Activated gamma-delta T cell treated with anti-CD3 and anti-CD28 coated beads, Interleukin-2, amount 50 U/mL, for 16 hours (primary cell): ENCODE measurements around the gene PSMC5.
A peak's percentile ranks its signal among the peaks of the same experiment; 100 is the strongest.
"Not testable (repeated sequence)": the region's sequence is repeated elsewhere in the genome, so short reads cannot be mapped to it uniquely, and the experiment has no call there.

ENCODE experiments used
- DNase-seq: peaks from one replicate; pipeline ENCODE4 v3.0.0-alpha.2; 2020; ENCODE audit warnings: low read depth

Gene PSMC5

DNA sequence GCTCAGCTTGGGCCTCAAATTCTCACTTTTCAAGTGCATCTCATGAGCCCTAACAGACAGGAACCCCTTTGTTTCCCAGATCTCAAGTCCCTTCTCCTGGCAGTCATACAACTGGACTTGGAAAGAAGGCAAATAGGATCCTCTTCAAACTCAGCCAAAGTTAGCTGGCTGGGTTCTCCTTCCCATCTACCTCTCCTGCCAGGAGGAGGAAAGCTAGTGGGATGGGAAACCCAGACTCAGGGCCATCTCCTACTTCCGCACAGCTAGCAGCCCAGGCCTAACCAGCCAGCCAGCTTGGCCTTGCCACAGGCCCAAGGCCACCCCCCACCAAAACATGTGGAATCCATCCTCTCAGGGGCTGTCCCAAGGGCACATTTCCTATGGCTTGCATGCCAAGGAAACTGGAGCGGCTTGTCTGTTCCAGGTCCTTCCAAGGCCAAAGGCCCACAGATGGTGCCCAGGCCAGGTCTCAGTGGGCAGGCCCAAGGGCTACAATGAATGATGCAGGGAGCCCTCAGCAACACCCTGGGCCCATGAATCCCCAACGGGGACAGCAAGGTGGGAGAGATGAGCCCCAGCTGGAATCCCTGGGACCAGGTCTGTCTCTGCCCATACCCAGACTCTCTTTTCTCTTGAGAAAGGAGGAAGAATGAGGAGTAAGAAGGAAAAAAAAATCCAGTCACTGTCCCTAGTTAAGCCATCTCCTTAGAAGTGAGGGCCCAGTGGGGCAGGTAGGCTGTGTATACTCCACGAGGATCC is 13.5 kb downstream of the PSMC5 start:
- DNase-seq = no peak

DNA sequence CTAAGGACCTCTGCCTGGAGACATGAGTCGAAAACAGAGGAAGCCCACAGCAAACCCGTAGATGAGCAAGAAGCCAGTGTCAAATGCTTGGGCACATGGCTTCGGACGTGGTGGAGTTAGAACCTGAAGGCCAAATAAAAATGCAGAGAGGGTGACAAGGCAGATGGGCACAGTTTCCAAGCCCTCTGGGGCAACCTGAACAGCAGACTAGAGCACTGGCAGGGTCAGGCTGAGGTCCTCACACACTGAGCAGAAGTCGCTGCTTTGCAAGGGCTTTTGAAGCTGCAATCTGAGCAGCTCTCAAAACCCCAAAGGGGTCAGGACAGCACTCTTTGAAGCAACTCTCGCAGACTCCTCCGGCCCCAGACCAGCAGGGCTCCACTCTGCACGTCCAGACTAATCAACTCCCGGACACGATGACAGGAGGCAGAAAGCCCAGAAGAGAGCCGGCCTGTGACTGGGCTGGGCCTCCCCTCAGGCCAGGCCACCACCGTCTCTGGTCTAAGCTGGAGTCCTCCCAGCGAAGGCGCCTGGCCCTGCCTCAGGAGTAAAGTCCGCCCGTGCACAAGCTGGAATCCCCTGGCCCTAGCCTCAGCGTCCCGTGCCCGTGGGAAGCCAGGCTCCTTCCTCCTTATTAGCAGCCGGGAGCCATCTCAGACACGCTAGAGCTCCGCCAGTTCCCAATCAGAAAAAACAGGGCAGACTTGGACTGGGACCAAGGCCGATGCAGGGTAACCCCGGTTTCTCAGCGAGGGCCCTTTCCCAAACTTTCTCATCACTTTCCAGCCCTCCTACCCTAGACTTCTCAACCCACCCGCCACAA is 14.3 kb downstream of the PSMC5 start:
- DNase-seq = no peak

DNA sequence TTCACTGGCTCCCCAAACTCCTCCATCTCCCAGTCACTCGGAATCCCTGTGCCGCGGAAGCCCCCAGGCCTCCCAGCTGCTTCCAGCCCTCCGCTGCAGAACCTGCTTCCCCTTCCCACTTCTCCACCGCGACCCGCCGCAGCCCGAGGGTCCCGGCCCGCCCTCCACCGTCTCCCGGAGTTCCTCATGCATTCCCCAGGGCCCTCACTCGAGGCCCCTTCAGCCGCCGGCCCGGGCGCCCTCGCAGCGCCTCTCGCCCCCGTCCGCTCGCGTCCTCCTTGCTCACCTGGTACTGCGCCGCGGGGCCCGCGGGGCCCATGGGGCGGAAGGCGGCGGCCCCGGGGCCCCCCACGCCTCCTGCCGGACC is 14.9 kb downstream of the PSMC5 start:
- DNase-seq = no peak

DNA sequence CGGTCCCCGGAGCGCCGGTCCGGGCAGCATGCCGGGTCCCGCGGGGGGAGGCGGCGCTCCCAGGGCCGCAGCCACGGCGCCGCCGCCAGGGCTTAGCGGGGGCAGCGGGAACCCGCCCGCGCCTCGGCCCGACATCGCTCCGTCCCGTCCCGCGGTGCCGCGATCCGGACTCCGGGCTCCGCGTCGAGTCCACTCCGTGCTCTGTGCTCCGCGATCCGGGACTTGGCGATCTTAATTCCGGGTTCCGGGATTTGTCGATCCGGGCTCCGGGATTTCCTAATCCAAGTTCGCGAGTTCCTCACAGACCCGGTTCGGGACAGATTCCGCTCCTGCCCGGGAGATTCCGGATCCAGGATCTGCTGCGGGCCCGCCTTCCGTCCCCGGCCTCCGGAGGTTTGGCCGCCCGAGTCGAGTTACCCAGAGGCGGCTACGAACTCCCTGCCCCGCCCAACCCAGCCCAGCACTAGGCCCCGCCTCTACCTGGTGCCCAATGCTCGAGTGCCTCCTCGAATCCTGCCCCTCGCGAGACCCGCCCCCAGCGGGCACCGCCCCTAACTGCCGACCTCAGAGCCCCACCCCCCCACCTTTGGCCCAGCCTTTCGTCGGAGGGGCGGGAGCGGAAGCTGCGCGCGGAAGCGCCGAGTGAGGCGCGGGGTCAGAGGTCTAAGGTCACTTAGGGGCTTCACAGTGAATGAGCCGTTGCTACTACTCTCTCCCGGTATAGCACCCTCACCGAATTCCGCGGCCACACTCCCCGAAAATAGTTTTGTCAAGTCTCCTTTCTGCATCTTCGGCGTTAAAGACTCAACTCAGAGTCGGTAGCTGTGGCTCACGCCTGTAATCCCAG is 15.5 kb downstream of the PSMC5 start, which contains the start of gene SMARCD2:
Gene SMARCD2 (minus strand): TSS at position 146 of the 847 bp plus-strand sequence. CDS start 11 bp downstream, at position 135.
- DNase-seq = peak; percentile 99

DNA sequence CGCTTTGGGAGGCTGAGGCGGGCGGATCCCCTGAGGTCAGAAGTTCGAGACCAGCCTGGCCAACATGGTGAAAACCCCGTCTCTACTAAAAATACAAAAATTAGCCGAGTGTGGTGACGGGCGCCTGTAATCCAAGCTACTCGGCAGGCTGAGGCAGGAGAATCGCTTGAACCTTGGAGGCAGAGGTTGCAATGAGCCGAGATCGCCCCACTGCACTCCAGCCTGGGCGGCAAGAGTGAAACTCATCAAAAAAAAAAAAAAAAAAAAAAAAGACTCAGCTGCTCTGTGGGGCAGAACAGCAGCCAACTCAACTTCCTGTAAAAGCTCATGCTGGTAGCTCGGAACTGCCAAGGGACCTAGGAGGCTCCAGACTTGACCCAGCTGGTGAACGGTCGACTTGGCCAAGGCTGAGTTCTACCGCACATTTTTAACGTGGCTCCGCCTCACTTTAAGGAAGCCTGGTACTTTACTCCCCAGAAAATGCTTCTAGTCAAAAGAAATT is 16.2 kb downstream of the PSMC5 start:
- DNase-seq = not testable (repeated sequence)

DNA sequence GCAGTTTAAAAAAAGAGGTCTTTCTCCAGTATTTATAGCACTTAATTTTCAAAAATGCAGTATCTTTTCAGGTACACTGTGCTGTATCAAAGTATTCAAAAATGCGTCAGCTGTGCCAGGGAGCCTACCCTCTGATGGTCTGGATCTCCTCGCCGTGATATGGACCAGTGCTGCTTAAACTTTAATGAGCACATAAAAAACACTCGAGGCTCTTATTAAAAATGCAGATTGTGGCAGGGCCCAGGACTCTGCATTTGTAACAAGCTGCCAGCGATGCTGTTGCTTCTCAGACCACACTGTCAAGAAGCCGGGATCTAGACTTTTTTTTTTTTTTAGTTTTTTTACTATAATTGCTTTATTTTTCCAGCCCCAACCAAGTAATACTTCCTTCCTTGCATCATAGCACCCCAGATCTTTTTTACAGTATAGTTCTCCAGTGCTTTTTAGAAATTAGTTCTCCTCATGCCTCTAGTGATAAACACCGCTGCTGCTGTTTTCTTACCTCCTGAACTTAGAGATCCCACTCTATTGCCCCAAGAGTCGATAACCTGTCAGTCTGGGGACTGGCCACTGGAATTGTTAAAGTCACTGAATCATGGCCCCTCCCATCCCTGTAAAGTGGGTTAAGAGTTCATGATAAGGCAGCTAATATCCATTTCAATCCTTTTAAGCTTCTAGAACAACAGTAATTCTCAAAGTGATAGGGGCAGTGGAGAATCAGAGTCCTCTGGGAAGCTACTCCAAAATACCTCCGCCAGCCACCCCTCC is 16.9 kb downstream of the PSMC5 start:
- no peak for DNase-seq

DNA sequence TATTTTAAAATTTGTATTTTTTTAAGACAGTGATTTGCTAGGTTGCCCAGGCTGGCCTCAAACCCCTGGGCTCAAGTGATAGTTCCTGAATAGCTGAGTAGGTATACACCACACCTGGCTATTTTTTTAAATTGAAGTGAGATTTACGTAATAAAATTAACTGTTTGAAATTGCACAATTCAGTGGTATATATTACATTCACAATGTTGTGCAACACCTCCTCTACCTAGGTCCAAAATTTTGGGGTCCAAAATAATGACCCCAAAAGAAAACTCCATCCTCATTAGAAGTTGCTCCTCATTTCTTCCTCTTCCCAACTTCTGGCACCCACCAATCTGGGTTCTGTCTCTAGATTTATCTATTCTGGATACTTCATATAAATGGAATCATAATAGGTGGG is 18.3 kb downstream of the PSMC5 start:
- no peak for DNase-seq

DNA sequence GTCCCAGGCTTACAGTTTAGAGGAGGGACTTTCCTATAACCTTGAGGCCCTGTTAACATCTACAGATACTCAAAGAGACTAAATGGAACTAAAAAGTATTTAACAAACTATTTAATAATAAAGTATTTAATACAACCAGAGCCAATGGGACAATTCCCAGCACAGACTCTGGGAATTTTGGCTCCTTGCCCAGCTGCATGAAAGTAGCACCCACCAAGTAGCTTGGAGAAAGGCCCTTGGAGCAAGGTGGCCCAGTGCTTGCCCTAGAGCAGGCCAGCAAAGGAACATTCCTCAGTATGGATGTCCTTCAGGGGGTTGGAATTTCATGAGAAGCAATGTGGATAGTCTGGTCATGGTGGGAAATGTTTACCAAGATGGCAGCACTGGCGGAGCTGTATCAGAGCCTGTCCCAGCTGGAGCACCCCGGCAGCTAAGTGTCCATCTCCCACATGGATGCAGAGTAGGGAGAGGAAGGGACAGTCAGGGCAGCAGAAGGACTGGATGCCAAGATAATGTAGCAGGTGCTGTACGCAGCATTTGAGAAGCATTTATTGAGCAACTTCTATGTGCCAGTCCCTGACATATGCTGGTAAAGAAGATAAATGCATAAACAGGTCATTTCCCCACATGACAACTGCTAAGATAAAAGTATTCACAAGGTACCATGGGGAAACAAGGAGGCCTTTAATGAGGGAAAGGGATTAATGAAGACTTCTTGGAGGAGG is 20.5 kb downstream of the PSMC5 start:
- DNase-seq = no peak

DNA sequence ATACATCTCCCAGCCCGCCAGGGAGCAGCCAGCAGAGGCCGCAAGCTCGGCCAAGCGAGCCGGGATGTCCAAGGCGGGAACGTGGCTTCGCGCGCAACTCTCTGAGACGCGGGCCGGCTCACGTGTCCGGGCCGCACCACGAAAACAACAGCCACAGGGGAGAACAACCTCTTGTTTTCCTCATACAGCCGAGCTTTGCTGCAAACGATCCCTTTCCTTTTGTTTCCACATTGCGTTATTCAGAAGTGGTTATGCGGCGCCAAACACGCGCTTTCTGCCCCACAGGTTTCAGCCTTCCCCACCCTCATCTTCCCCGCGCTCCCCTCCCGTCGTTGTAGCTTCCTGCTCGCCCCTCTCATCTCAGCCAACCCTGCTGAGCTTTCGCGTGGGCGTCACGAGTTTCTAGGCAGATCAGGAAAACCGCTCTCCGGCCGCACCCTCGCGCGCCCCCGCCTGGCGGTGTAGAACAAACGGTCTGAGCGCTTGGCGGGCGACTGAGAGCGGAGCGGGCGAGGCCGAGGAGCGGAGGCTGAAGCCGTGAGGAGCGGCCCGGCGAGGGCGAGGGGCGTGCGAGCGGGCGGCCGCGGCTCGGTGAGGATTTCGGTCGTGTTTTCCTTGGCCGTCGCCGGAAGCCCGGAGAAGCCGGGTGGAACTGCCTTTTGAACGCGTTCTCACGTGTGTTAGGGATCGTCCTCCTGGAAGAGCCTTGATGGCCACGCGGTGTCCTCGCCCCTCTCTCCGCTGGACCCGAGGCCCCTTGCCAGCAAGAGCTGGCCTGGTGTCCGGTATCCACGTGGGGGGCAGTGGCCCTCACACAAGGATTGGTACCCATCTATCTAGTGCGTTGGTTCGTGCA is 21.8 kb downstream of the PSMC5 start:
- DNase-seq = peak; percentile 92

DNA sequence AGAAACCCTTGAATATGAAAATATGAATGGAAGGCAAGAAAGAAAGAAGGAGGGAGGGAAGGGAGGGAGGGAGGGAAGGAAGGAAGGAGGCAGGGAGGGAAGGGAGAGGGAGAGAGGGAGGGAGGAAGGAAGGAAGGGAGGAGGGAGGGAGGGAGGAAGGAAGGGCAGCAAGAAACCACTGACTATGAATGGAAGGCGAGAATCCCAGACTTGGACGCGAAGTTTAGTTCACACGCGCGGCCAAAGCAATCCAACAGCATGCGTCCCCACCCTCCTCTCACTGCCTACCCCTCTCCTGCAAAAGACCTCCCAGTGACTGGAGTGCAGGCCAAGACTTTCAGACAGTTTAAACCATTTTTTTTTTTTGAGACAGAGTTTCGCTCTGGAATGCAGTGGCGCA is 23.2 kb downstream of the PSMC5 start:
- DNase-seq = no peak

DNA sequence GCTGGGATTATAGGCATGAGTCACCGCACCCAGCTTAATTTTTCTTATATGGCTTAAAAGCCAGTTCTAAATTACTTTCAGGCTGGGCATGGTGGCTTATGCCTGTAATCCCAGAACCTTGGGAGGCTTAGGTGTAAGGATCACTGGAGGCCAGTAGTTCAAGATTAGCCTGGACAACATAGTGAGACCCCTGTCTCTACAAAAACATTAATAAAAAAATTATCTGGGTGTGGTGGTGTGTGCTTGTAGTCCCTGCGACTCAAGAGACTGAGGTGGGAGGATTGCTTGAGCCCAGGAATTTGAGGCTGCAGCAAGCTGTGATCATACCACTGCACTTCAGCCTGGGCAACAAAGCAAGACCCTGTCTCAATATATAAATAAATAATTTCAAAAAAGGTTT is 26.0 kb downstream of the PSMC5 start:
- DNase-seq = no peak

DNA sequence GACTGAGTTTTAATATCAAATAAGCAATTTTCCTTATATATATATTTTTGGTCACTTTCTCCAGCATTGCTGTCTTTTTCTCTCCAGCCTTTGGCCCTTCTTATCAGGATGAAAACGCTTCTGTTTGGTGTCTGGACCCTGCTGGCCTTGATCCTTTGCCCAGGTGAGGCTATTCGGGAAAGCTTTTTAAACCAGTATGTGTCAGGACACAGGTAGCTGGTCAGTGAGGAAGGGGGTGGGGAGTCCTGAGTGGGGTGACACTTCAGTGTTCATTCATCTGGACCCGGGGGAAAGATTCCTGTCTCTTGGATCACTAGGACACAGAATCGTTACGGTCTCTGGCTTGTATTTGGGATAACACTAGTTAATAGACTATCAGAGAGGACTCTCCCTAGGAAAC is 27.5 kb downstream of the PSMC5 start:
- no peak for DNase-seq

DNA sequence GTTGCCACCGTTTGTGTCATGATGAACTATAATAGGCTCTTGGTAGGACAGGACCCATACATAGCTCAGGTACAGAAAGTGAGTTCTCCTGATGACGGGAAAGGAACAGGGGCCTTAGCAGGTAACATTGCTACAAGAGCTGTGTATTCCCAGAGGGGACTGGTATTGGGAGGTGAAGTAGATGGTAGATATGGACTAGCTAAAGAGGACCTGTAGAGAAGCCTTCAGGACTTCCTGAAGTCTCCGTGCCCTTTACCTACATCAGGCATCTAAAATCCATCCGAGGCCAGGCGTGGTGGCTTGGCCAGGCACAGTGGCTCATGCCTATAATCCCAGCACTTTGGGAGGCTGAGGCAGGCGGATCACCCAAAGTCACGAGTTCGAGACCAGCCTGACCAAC is 28.0 kb downstream of the PSMC5 start:
- DNase-seq = no peak

DNA sequence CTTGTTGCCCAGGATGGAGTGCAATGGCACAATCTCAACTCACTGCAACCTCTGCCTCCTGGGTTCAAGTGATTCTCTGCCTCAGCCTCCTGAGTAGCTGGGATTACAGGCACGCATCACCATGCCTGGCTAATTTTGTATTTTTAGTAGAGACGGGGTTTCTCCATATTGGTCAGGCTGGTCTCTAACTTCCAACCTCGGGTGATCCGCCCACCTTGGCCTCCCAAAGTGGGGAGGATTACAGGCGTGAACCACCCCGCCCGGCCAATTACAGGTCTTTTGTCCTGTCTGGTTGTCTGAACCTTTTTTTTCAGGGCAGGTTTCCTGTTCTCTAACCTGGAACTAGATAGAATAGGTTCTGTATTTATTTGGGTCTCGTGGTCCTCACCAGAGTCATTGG is 29.2 kb downstream of the PSMC5 start:
- DNase-seq = not testable (repeated sequence)

DNA sequence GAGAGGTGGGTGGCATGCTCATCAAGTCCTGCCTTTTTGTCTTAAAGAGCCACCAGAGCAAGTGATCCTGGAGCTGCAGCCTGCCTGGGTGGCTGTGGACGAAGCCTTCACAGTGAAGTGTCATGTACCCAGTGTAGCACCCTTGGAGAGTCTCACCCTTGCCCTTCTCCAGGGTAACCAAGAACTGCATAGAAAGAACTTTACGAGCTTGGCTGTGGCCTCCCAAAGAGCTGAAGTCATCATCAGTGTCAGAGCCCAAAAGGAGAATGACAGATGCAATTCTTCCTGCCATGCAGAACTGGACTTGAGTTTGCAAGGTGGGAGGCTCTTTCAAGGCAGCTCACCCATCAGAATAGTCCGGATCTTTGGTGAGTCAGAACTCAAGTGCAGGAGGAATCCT is 32.0 kb downstream of the PSMC5 start:
- no peak for DNase-seq

DNA sequence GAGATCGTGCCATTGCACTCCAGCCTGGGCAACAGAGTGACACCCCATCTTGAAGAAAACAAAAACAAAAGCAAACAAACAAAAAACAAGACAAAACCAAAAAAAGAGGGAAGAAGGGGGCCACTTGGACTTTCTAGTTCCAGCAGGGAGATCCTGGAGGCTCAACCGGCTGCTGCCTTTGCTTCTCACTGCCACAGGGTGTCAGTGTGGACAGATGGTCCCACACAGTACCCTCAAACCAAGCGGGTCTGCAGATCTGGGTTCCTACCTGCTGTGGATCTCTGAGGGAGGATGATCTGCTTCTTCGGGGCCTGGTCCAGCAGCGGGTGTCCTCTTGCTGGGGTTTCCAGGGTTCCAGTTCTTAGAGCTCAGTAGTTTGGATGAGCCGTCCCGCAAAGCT is 39.4 kb downstream of the PSMC5 start:
- not testable (repeated sequence) for DNase-seq

DNA sequence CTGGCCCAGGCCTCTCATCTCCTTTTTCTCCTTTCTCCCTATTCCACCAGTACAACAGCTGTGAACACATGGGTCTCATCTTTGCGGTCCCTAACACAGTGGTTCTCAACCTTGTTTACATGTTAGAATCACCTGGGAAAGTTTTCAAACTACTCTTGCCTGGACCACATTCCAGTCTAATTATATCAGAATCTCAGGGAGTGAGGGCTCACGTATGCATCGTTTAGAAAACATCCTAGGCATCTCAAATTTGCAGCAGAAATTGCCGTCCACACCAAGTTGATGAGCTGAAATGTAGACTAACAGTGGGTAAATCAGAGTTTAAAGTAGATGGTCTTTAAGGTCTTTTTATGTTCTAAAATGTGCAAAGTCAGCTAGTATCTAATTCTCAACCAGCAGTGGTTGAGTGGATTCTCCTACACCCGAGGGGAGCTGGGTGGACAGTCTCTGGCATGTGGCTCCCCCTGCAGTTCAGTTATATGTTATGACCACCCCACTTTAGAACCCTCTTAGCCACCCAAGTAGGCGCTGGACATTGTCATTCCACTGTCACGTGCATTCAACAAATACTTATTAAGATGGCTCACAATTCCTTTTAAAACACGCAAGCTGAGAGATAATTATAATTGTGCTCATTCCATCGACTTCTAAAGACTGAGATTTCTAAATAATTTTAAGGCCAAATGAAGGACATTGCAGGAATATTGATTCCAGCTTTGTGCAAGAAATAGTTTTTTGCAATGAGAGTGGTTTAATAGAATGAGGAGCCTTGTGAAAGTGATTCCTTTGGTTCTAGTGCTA is 42.5 kb downstream of the PSMC5 start:
- not testable (repeated sequence) for DNase-seq

DNA sequence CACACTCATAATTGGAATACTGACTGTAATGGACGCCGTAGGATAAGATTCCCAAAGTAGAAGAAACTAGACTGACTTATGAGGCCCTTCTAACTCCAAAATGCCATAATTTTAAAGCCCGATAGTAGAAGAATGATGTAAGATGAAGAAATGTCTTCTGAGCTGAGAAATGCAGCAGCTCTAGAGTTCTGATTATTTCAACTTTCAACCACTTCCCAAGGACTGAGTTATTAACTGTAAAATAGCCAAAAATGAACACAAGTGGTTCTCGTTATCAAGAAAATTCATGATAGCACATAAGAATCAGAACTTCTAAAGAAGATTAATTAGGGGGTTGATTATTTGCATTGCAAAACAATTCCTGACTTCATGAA is 43.0 kb downstream of the PSMC5 start:
- not testable (repeated sequence) for DNase-seq
